HG03139 (cell line): ENCODE results near the gene SLF2.
"Not testable (repeated sequence)": the region's sequence is repeated elsewhere in the genome, so short reads cannot be mapped to it uniquely, and the experiment has no call there.

ENCODE experiments used
- ATAC-seq: cut with Tn5 transposase; IDR thresholded peaks from one replicate; pipeline ENCODE4 v1.9.1; 2021; ENCODE audit not compliant: unreplicated experiment

The SLF2 gene

GRCh38 chr10:100877461-100877850 is 35.3 kb upstream of the SLF2 start:
- ATAC-seq: no peak

GRCh38 chr10:100878291-100878910 is 34.4 kb upstream of the SLF2 start:
- ATAC-seq: no peak

- ATAC-seq: no peak
These were observed 32.9 kb upstream of the SLF2 start for GRCh38 chr10:100879741-100880360.

DNA sequence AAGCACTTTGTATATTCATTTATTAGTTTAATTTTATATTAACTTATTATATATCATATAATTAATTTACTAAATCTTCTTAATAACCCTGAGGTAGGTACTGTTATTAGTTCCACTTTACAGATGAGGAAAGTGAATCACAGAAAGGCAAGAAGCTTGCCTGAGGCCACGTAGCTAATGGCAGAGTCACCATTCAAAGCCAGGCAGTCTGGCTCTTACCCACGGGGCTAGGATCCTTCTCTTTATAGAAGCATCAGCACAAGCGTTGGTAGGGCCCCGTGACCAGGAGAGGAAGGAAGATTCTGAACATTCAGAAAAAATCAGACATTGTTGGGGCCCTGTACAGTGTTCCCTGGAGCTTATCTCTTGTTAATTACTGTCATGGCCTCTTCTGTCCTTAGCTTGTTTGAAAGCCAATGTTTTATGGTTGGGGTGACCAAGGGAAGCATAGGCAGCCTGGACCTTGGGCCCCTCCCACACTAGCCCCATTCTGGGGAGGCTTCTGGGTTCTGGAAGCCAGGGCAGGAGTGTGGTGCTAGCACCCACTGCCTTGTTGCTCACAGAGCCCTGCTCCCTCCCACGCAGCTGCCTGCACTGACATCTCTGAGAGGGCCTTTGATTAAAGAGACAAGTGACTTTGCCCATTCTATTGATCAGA is 31.1 kb upstream of the SLF2 start:
- ATAC-seq: no peak

DNA sequence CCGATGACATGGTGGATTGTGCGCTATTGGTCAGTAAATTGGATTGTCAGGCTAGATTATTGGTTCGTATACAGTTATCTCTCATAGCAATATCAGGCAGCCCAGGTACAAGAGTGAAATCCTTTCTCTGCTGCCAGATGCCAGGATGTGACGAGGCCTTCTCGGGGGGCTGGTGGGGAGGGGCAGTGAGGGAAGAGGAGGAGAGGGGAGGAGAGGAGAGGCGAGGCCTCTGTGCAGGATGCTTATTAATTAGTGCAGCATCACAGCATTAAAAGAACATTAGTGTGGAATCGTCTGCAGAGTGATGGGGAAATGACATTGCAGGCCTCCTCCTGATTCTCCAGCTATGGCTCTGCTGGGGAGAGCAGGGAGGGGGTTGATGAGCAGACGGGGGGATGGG is 30.5 kb upstream of the SLF2 start:
- no peak for ATAC-seq

- no peak for ATAC-seq
These were observed 30.0 kb upstream of the SLF2 start for GRCh38 chr10:100882671-100883311.

GRCh38 chr10:100883312-100883821 is 29.4 kb upstream of the SLF2 start:
- ATAC-seq: no peak

DNA sequence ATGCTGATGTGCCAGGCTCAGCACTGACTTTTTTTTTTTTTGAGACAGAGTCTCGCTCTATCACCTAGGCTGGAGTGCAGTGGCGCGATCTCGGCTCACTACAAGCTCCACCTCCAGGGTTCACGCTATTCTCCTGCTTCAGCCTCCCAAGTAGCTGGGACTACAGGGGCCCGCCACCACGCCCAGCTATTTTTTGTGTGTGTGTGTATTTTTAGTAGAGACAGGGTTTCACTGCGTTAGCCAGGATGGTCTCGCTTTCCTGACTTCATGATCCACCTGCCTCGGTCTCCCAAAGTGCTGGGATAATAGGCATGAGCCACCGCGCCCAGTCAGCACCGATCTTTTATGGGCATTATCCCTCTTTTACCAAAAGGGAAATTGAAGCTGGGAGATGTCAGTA is 27.2 kb upstream of the SLF2 start:
- ATAC-seq: not testable (repeated sequence)

- ATAC-seq: no peak
These were observed 26.7 kb upstream of the SLF2 start for GRCh38 chr10:100886091-100886490.

DNA sequence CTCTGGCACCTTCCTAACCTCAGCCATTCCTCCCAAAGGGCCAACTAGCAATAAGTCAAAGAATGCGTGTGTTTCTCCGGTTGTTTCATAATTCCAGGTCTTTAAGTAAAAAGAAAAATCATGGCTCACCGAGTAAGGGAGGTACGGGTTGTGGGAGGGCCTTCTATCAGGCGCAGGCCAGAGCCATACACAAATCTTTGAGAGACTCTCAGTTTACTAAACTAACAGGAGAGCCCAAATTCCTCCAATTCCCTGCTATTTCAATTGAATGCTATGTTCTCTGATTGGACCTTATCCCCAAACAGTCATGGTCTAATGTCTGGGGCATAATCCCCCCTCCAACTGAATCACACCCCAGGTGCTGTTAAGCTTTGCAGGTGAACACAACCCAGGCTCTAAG is 26.2 kb upstream of the SLF2 start:
- ATAC-seq: no peak

DNA sequence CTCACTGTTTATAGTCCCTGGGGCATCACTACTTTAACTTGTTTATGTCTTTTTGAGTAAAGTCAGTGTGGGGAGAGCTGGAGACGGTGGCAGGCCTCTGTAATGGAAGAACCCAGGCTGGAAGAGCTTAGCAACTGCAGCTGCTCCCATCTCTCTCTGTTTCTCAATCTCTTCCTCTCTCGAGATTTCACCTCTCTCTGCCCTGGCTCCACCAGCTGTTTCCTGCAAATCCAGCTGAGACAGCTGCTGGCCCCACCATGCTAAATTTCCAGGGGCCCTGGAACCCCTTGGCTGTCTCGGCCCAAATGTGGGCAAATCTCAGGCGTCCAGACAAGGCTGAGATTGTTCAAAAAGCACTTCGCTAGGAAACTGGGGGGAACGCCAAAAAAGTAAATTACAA is 25.8 kb upstream of the SLF2 start:
- ATAC-seq: no peak

DNA sequence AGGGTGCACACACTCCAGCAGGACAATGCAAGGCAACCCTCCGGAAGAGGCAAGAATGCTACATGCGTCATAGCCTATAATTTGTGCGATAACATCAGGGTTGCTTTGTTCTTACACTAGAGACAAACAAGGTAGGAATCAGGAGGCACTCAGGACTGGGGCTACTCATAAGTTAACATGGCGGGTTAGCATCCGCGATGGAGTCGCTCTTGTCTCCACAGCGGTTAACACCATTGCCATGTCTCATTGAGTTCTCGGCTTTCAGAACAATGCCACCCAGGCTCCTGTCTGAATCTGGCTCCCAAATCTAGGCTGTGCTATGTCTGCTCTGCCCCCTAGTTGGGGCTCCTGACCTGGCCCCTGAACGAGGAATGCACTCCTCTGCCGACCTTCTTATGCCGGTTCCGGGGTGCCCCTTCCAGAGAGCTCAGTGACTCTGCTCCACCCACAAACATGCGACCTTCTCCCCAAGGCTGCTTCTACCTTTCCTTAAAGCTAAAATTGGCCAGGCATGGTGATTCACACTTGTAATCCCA is 24.9 kb upstream of the SLF2 start:
- ATAC-seq: no peak

- no peak for ATAC-seq
These were observed 23.8 kb upstream of the SLF2 start for GRCh38 chr10:100888957-100889356.

- ATAC-seq: no peak
These were observed 23.2 kb upstream of the SLF2 start for GRCh38 chr10:100889546-100889945.

GRCh38 chr10:100890141-100890672 is 22.6 kb upstream of the SLF2 start:
- ATAC-seq: no peak

GRCh38 chr10:100890673-100891317 is 22.0 kb upstream of the SLF2 start:
- no peak for ATAC-seq

DNA sequence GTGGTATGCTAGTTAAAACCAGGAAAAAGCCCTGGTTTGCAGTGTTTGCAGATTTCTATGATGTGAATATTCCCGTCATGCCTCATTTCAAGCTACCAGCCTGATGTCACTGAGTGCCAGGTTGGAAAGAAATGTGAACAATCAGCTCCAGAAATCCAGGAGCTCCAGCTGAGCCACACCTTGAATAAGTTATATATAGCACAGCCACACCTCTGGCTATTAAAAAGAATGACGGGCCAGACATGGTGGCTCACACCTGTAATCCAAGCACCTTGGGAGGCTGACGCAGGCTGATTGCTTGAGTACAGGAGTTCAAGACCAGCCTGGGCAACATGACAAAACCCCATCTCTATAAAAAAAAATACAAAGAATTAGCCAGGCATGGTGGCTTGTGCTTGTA is 18.7 kb upstream of the SLF2 start:
- ATAC-seq: no peak

DNA sequence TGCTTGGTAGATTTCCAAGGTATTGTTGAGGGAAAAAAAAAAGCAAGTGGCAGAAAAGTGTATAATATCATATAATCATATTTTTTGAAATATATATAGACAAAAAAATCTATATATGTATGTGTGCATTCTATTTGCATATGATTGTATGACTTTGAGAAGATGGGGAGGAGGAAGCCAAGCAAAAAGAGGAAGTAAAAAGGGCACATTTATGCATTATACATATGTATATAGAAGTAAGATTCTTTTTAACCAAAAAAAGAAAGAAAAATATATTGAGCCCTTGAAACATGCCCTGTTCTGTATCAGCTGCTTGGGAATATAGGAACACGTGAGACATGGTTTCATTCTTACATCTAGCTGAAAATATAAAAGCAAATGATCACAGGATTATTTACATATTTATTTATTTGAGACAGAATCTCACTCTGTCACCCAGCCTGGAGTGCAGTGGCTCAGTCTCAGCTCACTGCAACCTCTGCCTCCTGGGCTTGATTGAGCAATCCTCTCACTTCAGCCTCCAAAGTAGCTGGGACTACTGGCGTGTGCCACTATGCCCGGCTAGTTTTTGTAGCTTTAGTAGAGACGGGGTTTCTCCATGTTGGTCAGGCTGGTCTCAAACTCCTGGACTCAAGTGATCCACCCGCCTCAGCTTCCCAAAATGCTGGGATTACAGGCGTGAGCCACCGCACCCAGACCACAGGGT is 18.0 kb upstream of the SLF2 start:
- no peak for ATAC-seq

- ATAC-seq: no peak
These were observed 17.4 kb upstream of the SLF2 start for GRCh38 chr10:100895346-100895745.

DNA sequence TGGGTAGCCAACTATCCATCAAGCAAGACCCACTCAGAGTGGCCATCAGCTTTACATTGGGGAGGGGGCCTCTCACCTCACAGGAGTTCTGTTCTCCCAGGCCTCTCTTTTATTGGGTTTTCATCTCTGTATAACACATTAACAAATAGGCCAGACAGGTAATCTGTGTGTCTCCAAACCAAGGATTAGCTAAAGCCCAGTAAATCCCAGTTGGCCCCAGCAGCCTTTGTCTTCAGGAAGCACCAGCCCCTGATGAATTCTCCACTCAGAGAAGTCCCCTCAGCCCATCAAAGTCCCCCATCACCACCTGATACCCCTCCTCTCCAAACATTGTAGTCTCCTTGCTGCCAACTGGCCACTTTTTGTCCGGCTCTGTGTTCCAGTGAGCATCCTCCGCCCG is 16.9 kb upstream of the SLF2 start:
- ATAC-seq: no peak
